ENCODE measurements around the gene PTPRA.
"Not testable (repeated sequence)": the region's sequence is repeated elsewhere in the genome, so short reads cannot be mapped to it uniquely, and the experiment has no call there.

PTPRA gene

DNA sequence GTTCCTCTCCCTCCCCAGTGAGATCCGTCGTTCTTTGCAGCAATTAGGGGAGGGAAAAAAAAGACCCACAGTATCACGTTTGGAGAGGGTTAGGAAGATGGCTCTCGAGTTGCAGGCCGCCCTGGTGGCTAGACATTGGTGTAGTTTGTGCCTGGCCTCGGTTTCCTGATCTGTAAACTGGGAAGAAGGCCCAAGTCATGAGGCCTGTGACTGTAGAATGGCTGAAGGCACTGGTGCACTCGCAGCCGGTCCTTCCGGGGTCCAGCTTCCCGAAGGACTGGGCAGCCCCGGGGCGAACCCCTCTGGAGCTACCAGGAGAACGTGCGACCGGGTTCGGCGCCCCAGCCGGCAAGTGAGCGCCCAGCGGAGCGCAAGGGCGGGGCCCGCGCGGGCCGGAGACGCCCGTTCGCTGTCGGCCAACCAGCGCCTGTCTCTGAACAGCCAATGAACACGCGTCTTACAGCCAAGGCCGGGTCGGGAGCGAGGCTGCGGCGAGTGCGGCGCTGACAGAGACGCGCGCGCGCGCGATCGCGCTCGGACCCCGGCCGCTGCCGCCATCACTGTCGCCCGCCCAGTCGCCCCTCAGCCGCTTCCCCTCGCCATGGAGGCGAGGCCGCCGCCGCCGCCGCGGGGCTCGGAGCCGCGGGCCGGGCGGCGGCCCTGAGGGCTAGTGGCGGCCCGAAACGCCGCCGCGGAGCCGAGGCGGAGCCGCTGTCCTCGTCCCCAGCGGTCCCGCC is at the start of gene PTPRA:
TSS of gene PTPRA (plus strand) at position 472 of the 737 bp plus-strand sequence. CDS start 90,797 bp downstream, outside the sequence.
- DNase-seq (ENCODE audit: low read depth) = peak; percentile 68

- DNase-seq (ENCODE audit: low read depth) = no peak
These were observed 47.5 kb upstream of the PTPRA start for GRCh38 chr20:2825761-2826160.

DNA sequence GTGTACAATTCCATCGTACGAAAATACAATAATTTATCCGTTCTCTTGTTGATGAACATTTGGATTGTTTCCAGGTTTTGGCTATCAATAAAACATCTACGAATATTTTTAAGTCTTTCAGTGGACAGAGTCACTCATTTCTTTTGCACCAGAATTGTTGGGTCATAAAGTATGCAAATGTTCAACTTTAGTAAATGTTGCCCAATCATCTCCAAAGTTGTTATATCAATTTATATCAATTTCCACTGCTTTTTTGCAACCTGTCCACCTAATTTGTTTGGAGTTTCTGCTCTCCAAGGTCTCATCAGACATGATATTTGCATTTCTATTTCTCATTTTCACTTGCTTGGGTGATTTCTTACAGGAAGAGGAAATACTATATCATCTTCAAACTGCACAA is 46.6 kb upstream of the PTPRA start:
- DNase-seq (ENCODE audit: low read depth) = no peak

GRCh38 chr20:2829376-2829775 is 43.9 kb upstream of the PTPRA start:
- no peak for DNase-seq (ENCODE audit: low read depth)

GRCh38 chr20:2831206-2831605 is 42.1 kb upstream of the PTPRA start:
- DNase-seq (ENCODE audit: low read depth) = not testable (repeated sequence)

DNA sequence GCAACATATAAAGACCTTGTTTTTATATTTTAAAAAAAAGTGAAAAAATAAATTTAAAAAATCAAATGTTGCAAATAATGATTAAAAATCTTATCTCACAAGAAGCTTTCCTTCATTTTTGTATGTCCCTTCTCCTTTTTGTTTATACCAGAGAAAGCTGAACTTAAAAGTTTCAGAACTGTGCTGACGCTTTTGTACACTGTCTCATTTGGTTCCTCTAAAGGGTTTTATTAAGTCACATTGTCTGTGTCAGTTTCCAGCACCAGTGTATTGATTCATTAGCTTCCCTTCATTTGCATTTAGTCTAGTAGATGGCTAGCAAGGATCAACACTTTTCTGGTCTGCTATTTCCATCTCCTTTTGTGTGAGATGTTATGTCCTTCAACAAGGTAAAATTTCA is 39.5 kb upstream of the PTPRA start:
- DNase-seq (ENCODE audit: low read depth) = no peak

- DNase-seq (ENCODE audit: low read depth) = no peak
These were observed 38.7 kb upstream of the PTPRA start for GRCh38 chr20:2834401-2835110.

DNA sequence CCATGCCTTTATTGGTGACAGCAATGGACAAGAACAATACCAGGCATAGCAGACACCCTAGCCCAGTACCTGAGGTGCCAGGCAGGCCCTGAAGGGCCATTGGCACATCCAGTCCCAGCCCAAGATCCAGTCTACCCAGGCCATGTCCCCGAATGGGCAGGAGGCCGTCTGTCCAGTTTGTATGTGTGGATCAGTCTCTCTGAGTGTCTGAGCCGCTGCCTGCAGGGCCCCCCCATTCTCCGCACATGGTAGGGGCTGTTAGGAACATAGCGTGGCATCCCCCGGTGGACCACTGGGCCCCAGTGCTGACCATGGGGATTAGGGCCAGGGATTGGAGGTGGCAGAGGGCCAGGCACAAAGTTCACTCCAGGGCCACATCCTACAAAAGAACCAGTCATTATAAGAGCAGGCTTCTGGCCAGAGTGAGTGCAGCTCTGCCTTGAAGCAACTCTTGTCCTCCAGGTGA is 37.9 kb upstream of the PTPRA start:
- DNase-seq (ENCODE audit: low read depth) = no peak

GRCh38 chr20:2836035-2836434 is 37.2 kb upstream of the PTPRA start:
- no peak for DNase-seq (ENCODE audit: low read depth)

- no peak for DNase-seq (ENCODE audit: low read depth)
These were observed 35.9 kb upstream of the PTPRA start for GRCh38 chr20:2837221-2837960.

GRCh38 chr20:2838170-2838797 is 35.0 kb upstream of the PTPRA start:
- no peak for DNase-seq (ENCODE audit: low read depth)

DNA sequence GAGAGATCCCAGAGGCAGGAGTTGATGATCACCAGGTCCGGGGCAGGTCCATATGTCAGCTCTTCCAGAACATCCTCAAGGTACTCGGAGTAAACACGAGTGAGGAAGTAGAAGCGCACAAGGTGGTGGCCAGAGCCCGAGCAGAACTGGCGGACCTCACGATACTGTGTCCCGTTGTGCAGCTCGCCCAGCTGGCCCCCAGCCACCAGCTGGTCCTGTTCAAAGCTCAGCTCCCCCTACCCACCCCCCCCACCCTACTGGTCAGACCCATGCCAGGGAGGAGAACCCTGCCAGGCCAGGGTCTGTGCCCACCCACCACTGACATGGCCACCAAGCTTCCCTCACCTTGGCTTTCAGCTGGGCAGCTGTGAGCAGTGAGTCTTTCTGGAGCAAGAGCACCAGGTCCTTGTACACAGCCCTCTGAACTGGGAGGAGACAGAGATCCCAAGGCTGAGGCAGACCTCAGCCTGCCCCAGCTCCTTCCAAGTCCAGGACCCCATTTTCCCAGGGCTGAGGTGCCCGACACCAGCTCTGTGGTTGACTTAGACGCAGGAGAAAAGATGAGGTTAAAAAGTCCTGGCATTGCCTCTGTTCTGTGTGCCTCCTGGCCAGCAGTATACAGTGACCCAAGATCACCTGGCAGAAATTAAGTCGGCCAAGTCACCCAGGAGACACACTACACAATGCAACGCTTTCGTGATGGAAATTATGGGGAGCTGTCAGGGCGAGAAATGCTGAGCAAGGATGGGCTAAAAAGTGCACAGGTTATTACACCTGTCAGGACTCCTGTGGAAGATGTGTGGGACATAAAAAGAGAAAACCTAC is 34.2 kb upstream of the PTPRA start:
- DNase-seq (ENCODE audit: low read depth) = no peak

GRCh38 chr20:2839732-2840137 is 33.5 kb upstream of the PTPRA start:
- no peak for DNase-seq (ENCODE audit: low read depth)

DNA sequence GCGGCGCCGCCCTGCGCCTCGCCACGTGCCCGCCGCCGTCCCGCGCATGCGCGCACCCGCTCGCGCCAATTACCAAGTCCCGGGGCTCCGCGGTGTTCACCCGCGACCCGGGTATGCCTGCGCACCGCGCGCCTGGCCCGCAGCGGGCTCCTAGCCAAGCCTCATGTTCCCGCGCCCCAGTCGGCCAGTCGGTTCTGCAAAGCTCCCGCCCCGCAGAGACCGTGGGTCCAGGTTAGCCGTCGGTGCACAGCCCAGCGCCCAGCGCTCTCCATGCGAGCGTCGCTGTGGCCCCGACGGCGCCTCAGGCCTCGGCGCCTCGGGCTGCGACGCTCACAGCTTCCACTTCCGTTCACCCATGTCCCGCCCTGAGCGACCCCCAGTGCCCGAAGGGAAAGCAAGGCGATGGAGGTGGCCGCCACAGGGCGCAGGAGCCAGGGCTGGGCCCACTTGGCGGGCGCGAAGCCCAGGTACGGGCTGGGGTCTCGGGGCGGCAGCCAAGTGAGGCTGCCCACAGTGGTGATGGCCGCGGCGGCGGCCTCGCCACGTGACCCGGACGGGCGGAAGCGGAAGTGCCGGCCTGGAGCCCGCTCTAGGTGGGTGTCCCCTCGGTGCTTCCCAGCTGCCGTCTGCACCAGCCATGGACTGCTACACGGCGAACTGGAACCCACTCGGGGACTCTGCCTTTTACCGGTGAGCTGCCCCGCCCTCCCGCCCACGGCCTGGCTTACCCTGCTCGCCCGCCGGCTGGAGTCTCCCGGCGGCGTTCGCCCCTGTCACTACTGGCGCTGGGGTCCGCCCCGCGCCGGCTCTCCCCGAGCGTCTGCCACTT is 32.9 kb upstream of the PTPRA start, which contains the start of the genes PCED1A and VPS16:
TSS of gene PCED1A (minus strand) at position 518 of the 829 bp plus-strand sequence. CDS start 743 bp downstream, outside the sequence.
TSS of gene VPS16 (plus strand) at position 608 of the 829 bp plus-strand sequence. CDS start at position 638, 30 bp downstream.
- peak; percentile 45 for DNase-seq (ENCODE audit: low read depth)

- DNase-seq (ENCODE audit: low read depth) = peak; percentile 9
These were observed 32.2 kb upstream of the PTPRA start for GRCh38 chr20:2840967-2841531.

GRCh38 chr20:2845607-2846006 is 27.7 kb upstream of the PTPRA start:
- DNase-seq (ENCODE audit: low read depth) = no peak

DNA sequence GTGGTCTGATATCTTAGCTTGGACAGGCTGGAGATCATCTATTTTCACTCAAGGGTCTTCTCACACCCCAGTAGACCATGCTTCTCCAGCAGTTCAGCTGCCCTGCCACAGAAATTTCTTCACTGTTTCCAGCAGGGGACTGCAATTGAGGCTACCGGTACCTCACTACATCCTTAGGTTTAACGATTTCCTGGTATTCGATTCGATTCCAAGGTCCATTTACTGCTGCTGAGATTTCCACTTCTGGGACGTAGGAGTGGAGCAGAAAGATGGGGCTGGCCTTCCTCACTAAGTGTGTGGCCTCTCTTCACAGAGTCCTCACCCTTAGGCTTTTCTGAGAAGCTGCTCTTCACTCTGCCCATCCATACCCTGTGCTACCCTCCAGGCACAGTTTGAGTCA is 26.6 kb upstream of the PTPRA start:
- DNase-seq (ENCODE audit: low read depth) = no peak

- DNase-seq (ENCODE audit: low read depth) = no peak
These were observed 25.5 kb upstream of the PTPRA start for GRCh38 chr20:2847802-2848201.

DNA sequence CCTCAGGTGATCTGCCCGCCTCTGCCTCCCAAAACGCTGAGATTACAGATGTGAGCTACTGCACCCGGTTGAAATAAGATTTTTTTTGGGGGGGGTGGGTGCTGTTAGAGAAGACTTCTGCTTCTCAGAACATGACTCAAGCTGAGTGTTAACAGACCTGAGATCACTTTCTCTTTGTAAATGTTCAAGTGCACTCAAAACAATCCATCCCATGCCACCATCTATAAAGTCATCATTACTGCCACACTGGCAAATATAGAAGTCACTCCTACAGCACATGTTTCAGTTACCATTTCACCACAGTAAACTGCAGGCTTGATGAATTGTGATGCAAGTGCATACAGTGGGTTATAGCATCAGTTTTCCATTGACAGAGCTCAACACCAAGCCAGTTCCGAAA is 23.8 kb upstream of the PTPRA start:
- no peak for DNase-seq (ENCODE audit: low read depth)

DNA sequence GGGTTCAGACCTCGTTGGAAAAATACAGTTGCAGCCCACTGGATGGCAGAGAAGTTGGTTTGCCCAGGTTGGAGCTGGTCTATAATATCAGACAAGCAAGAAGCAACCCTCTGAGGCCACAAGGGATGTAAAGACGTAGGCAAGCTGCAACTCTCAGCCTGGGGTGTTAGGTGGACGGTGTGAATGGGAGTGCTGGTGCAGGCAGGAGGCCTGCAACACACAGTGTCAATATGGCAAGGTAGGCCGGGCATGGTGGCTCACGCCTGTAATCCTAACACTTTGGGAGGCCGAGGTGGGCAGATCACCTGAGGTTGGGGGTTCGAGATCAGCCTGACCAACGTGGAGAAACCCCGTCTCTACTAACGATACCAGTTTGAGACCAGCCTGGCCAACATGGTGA is 22.2 kb upstream of the PTPRA start:
- no peak for DNase-seq (ENCODE audit: low read depth)
